GM19035 (cell line): ENCODE results near the gene HOXC11.

ENCODE experiments used
- ATAC-seq: cut with Tn5 transposase; IDR thresholded peaks from one replicate; pipeline ENCODE4 v1.9.1; 2021; ENCODE audit not compliant: unreplicated experiment

The HOXC11 gene

GRCh38 chr12:54019924-54020590 is 47.1 kb downstream of the HOXC11 start:
- no peak for ATAC-seq

- ATAC-seq: no peak
Observed at GRCh38 chr12:54020591-54021405, 47.9 kb downstream of the HOXC11 start.

- ATAC-seq: no peak
Observed at GRCh38 chr12:54021432-54022013, 48.6 kb downstream of the HOXC11 start.

GRCh38 chr12:54022960-54023884 is 50.3 kb downstream of the HOXC11 start:
- ATAC-seq: no peak

- ATAC-seq: no peak
Observed at GRCh38 chr12:54024127-54024526, 51.2 kb downstream of the HOXC11 start.

GRCh38 chr12:54024581-54025305 is 51.8 kb downstream of the HOXC11 start:
- no peak for ATAC-seq

GRCh38 chr12:54025499-54026405 is 52.8 kb downstream of the HOXC11 start:
- ATAC-seq: no peak

GRCh38 chr12:54026640-54027441 is 53.9 kb downstream of the HOXC11 start:
- ATAC-seq: no peak
